Measurements from ENCODE around the gene PRAF2.
A peak's percentile ranks its signal among the peaks of the same experiment; 100 is the strongest.

The PRAF2 gene

GRCh38 chrX:49043220-49043986 lies 30.4 kb downstream of the PRAF2 start, which contains the start of gene TFE3:
Gene TFE3, minus strand, starts transcription at chrX:49043357. Its CDS starts 131 bp downstream, at chrX:49043226.
- Histone ChIP-seq H3K4me2 (ENCODE audit: low read depth, low read length, poor library complexity, severe bottlenecking) (peak within 1 kb of the TSS; percentile 76), H3K27ac (ENCODE audit: low read depth, low read length) (no peak within 1 kb of the TSS), H3K9me2 (replicated peaks; ENCODE audit: insufficient read depth, low read length) (no peaks in the 10 kb centered on the region), H3K79me2 (ENCODE audit: insufficient read depth, low read length) (no peaks in the 10 kb centered on the region), H3K9me3 (ENCODE audit: insufficient read depth, low read length) (no peaks in the 10 kb centered on the region), H3K4me3 (ENCODE audit: insufficient read depth, low read length, poor library complexity, severe bottlenecking) (peak within 1 kb of the TSS; percentile 64), H2AFZ (ENCODE audit: low read depth, low read length, severe bottlenecking) (peak within 1 kb of the TSS; percentile 98), H3F3A (ENCODE audit: insufficient read depth) (no peaks in the 10 kb centered on the region), H3K9ac (ENCODE audit: low read length) (peak within 1 kb of the TSS; percentile 67), H3K36me3 (ENCODE audit: low read length) (no peaks in the 10 kb centered on the region), H4K20me1 (ENCODE audit: low read depth, low read length) (no peaks in the 10 kb centered on the region), H3K27me3 (ENCODE audit: low read length) (no peaks in the 10 kb centered on the region)
- peak; percentile 19 for TF ChIP-seq CTCF (IDR thresholded peaks at IDR 0.05; ENCODE audit: insufficient read depth, low read length, poor library complexity, severe bottlenecking)
- no peak for TF ChIP-seq EZH2phosphoT487 (conservative IDR thresholded peaks at IDR 0.05; ENCODE audit: low read length)

GRCh38 chrX:49042581-49043219 lies 31.1 kb downstream of the PRAF2 start:
- Histone ChIP-seq H3F3A (ENCODE audit: insufficient read depth) (no peaks in the 10 kb centered on the region), H3K4me3 (ENCODE audit: insufficient read depth, low read length, poor library complexity, severe bottlenecking) (peak overlapping the region; percentile 64), H3K79me2 (ENCODE audit: insufficient read depth, low read length) (no peaks in the 10 kb centered on the region), H3K9ac (ENCODE audit: low read length) (peak overlapping the region; percentile 67), H3K27me3 (ENCODE audit: low read length) (no peaks in the 10 kb centered on the region), H3K27ac (ENCODE audit: low read depth, low read length) (no peak overlapping the region), H3K4me2 (ENCODE audit: low read depth, low read length, poor library complexity, severe bottlenecking) (peak overlapping the region; percentile 61), H3K36me3 (ENCODE audit: low read length) (no peaks in the 10 kb centered on the region), H3K9me3 (ENCODE audit: insufficient read depth, low read length) (no peaks in the 10 kb centered on the region), H4K20me1 (ENCODE audit: low read depth, low read length) (no peaks in the 10 kb centered on the region), H2AFZ (ENCODE audit: low read depth, low read length, severe bottlenecking) (peak overlapping the region; percentile 35), H3K9me2 (replicated peaks; ENCODE audit: insufficient read depth, low read length) (no peaks in the 10 kb centered on the region)
- no peak for TF ChIP-seq EZH2phosphoT487 (conservative IDR thresholded peaks at IDR 0.05; ENCODE audit: low read length)
- no peak for TF ChIP-seq CTCF (IDR thresholded peaks at IDR 0.05; ENCODE audit: insufficient read depth, low read length, poor library complexity, severe bottlenecking)

GRCh38 chrX:49041744-49042580 lies 31.8 kb downstream of the PRAF2 start:
- no peaks in the 10 kb centered on the region for H3K9me2 ChIP-seq (replicated peaks; ENCODE audit: insufficient read depth, low read length)
- peak overlapping the region; percentile 67 for H3K9ac ChIP-seq (ENCODE audit: low read length)
- TF ChIP-seq CTCF (IDR thresholded peaks at IDR 0.05; ENCODE audit: insufficient read depth, low read length, poor library complexity, severe bottlenecking) (no peak), EZH2phosphoT487 (conservative IDR thresholded peaks at IDR 0.05; ENCODE audit: low read length) (no peak)
- H3K36me3 ChIP-seq (ENCODE audit: low read length), result no peaks in the 10 kb centered on the region
- H3K27ac ChIP-seq (ENCODE audit: low read depth, low read length), result no peak overlapping the region
- no peaks in the 10 kb centered on the region for H3K79me2 ChIP-seq (ENCODE audit: insufficient read depth, low read length)
- peak overlapping the region; percentile 64 for H3K4me3 ChIP-seq (ENCODE audit: insufficient read depth, low read length, poor library complexity, severe bottlenecking)
- H3K9me3 ChIP-seq (ENCODE audit: insufficient read depth, low read length), result no peaks in the 10 kb centered on the region
- H2AFZ ChIP-seq (ENCODE audit: low read depth, low read length, severe bottlenecking), result no peak overlapping the region
- no peaks in the 10 kb centered on the region for H4K20me1 ChIP-seq (ENCODE audit: low read depth, low read length)
- H3F3A ChIP-seq (ENCODE audit: insufficient read depth), result no peaks in the 10 kb centered on the region
- H3K27me3 ChIP-seq (ENCODE audit: low read length), result no peaks in the 10 kb centered on the region
- peak overlapping the region; percentile 61 for H3K4me2 ChIP-seq (ENCODE audit: low read depth, low read length, poor library complexity, severe bottlenecking)
